Cardiac fibroblast (primary cell): ENCODE measurements around the gene KAT8.
"Not testable (repeated sequence)": the region's sequence is repeated elsewhere in the genome, so short reads cannot be mapped to it uniquely, and the experiment has no call there.

ENCODE experiments used
- DNase-seq, 2 donors: peaks; one replicate each; pipeline versions ENCODE4 v3.0.0 to v3.0.0-alpha.2; 2010; ENCODE audit warnings: low read depth in 2 of 2
- H3K4me3 ChIP-seq, 2 donors: replicated peaks in 1 of 2; 1 replicate in 1 of 2; 2 replicates in 1 of 2; pipeline ENCODE4 v1.5.1; 2011; ENCODE audit warnings: low read depth in 2 of 2, low read length in 2 of 2, mild to moderate bottlenecking in 2 of 2, moderate library complexity in 1 of 2
- CTCF ChIP-seq: IDR thresholded peaks from one replicate; pipeline ENCODE4 v1.5.1; 2011; ENCODE audit warnings: low read depth, mild to moderate bottlenecking, low read length, inconsistent platforms

Gene KAT8

GRCh38 chr16:31157136-31157535 is 39.7 kb downstream of the KAT8 start:
- DNase-seq, result no peak
- no peak overlapping the region for H3K4me3 ChIP-seq
- TF ChIP-seq CTCF, result no peak

- no peak for TF ChIP-seq CTCF
- DNase-seq, result no peak
- H3K4me3 ChIP-seq, result no peak overlapping the region
These were observed 49.9 kb downstream of the KAT8 start for GRCh38 chr16:31167315-31167714.

- DNase-seq, result no peak
- no peak for TF ChIP-seq CTCF
These were observed 51.4 kb downstream of the KAT8 start for GRCh38 chr16:31168848-31169247.

GRCh38 chr16:31170048-31170447 is 52.6 kb downstream of the KAT8 start:
- DNase-seq, result peak in 1 of 2 donors; percentile 21
- not testable (repeated sequence) for H3K4me3 ChIP-seq

More at GRCh38 chr16:31168848-31169247, 51.4 kb downstream of the KAT8 start:
- no peak overlapping the region for H3K4me3 ChIP-seq

GRCh38 chr16:31177136-31177535 is 59.7 kb downstream of the KAT8 start:
- DNase-seq, result peak; percentile 36 to 37
- TF ChIP-seq CTCF, result no peak
- no peak overlapping the region for H3K4me3 ChIP-seq

- peak in 1 of 2 donors; percentile 28 for DNase-seq
- TF ChIP-seq CTCF, result no peak
- peak overlapping the region; percentile 91 to 92 for H3K4me3 ChIP-seq
These were observed 61.8 kb downstream of the KAT8 start for GRCh38 chr16:31179219-31179746.

GRCh38 chr16:31179747-31180459 is 62.4 kb downstream of the KAT8 start, which contains the start of gene FUS:
Gene FUS (plus strand): TSS chr16:31180139. CDS start chr16:31180215, 76 bp downstream.
- peak; percentile 93 to 94 for DNase-seq
- H3K4me3 ChIP-seq, result peak within 1 kb of the TSS; percentile 91 to 92
- TF ChIP-seq CTCF, result no peak
